GM13976 (cell line): Measurements from ENCODE around the gene ILK.

Experiments used
- DNase-seq: peaks from one replicate; pipeline ENCODE4 v3.0.0; 2012; ENCODE audit warnings: low spot score
- in situ Hi-C: fragments of 300-500 bp; cut with MboI; formaldehyde crosslinking; loops from one replicate; pipeline ENCODE4 v1.12.0; 2022; ENCODE audit warnings: low sequenced_read_pairs, mixed read lengths, inconsistent platforms; ENCODE audit not compliant: unreplicated experiment
- TF ChIP-seq, protein P1 (sequence below): IDR thresholded peaks from 2 replicates; pipeline ENCODE4 v1.5.1; 2012; ENCODE audit warnings: borderline replicate concordance, mild to moderate bottlenecking; ENCODE audit not compliant: insufficient read depth; ENCODE audit errors: extremely low read depth, missing control alignments, control extremely low read depth

Gene ILK

DNA sequence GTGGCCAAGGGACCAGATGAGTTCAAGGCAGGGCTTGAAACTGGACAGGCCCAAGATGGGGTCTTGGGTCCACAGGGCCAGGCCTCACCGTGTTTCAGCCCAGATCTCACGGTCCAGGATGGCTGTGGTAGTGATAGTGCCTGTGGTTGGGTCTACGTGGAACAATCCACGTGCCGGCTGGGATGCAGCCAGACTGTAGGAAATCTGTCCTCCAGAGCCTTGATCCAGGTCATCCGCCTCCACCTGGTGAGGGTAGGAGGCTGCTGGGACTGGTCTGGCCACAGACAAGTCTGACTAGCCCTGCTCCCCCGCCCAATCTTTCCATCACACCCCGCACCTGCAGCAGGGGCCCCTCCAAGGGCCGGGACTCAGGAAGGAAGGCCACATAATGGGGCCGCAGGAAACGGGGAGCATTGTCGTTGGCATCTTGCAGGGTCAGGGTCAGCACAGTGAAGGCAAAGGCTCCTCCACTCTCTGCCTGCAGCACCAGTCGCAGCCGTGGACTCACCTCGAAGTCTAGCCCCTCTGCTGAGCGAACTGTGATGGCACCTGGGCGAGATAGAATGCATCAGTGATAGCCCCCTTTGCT is 22.4 kb downstream of the ILK start:
- TF ChIP-seq, protein P1, sequence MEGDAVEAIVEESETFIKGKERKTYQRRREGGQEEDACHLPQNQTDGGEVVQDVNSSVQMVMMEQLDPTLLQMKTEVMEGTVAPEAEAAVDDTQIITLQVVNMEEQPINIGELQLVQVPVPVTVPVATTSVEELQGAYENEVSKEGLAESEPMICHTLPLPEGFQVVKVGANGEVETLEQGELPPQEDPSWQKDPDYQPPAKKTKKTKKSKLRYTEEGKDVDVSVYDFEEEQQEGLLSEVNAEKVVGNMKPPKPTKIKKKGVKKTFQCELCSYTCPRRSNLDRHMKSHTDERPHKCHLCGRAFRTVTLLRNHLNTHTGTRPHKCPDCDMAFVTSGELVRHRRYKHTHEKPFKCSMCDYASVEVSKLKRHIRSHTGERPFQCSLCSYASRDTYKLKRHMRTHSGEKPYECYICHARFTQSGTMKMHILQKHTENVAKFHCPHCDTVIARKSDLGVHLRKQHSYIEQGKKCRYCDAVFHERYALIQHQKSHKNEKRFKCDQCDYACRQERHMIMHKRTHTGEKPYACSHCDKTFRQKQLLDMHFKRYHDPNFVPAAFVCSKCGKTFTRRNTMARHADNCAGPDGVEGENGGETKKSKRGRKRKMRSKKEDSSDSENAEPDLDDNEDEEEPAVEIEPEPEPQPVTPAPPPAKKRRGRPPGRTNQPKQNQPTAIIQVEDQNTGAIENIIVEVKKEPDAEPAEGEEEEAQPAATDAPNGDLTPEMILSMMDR, result no peak
- in situ Hi-C loops, result no loop called here
- DNase-seq, result no peak

DNA sequence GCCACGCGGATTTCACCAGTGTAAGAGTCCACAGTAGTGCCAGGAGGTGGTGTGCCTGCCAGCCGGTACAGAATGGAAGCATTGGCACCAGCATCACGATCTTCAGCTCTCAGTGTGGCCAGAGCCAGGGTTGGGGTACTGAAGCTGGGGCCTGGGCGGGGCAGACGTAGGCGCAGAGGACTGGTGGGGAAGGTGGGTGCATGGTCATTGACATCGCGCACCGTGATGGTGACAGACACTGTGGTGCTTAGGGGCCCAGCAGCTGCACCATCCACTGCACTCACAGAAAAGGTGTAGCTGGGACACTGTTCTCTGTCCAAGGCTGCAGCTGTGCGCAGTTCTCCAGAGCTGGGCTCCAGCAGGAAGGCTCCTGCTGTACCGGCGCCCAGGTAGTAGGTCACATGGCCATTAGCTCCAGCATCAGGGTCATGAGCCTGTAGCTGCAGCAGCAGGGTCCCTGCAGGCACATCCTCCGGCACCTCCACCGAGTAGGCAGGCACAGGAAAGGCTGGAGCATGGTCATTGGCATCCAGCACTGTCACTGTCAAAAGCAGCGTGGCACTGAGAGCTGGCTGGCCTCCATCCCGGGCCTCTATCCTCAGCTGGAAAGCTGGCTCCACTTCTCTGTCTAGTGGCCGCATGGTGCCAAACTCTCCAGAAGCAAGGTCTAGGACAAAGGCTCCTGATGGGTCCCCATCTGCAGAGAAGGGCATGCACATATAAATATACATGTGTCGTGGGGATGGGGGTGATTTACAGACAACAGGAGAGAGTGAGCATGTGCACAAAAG is 23.6 kb downstream of the ILK start:
- TF ChIP-seq, protein P1, result no peak
- in situ Hi-C loops, result no loop called here

DNA sequence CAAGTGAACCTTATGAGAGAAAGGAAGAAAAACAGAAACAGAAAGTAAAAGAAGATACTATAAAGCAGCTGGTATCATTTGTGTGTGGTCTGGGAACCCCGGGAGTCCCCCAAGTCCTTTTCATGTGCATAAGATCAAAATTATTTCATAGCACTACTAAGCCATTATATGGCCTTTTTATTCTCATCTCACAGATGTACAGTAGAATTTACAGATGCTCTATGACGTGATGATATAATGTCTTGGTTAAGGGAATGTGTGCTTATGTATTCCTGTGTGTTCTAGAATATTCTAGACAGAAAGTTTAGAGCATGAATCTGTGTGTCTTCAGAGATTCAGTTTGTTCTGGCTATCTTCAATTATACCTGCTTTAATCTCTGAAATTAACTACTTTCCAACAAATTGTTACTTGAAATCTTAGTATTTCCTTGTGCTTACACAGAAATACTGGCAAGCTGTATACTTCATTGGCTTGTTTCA is 24.2 kb downstream of the ILK start:
- TF ChIP-seq, protein P1, result no peak
- in situ Hi-C loops, result no loop called here
- DNase-seq, result peak; percentile 78

More for the DNA sequence above, 23.6 kb downstream of the ILK start:
- DNase-seq, result no peak

DNA sequence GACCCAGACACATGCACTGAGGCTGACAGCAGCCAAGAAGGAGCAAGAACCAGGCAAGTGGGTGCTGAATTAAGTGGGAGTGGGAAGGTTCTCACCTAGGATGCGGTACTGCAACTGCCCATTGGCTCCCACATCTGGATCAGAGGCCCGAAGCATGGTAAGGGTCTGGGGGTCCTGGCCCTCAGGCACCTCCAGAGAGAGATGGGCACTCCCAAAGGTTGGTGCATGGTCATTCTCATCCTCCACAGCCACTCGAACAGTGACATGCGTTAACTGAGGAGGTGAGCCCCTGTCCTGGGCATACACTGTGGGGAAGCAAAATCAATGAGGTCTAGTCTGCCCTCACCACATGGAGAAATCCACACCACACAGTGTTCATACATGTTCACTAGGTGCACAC is 25.0 kb downstream of the ILK start:
- TF ChIP-seq, protein P1, result no peak
- no peak for DNase-seq
- in situ Hi-C loops, result no loop called here

DNA sequence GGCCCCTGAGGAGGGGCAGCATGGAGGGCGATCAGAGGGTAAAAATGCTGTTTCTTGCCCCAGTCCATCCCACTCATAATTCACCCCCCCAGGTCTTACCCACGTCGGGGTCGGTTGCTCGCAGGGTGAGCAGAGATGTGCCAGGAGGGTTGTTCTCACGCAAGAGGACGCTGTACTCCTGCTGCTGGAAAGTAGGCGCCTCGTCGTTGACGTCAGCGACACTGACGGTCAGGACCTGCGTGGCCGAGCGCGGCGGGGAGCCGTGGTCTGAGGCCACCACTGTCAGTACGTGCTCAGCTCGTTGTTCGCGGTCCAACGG is 26.0 kb downstream of the ILK start:
- in situ Hi-C loops, result no loop called here
- no peak for DNase-seq
- TF ChIP-seq, protein P1, result no peak

DNA sequence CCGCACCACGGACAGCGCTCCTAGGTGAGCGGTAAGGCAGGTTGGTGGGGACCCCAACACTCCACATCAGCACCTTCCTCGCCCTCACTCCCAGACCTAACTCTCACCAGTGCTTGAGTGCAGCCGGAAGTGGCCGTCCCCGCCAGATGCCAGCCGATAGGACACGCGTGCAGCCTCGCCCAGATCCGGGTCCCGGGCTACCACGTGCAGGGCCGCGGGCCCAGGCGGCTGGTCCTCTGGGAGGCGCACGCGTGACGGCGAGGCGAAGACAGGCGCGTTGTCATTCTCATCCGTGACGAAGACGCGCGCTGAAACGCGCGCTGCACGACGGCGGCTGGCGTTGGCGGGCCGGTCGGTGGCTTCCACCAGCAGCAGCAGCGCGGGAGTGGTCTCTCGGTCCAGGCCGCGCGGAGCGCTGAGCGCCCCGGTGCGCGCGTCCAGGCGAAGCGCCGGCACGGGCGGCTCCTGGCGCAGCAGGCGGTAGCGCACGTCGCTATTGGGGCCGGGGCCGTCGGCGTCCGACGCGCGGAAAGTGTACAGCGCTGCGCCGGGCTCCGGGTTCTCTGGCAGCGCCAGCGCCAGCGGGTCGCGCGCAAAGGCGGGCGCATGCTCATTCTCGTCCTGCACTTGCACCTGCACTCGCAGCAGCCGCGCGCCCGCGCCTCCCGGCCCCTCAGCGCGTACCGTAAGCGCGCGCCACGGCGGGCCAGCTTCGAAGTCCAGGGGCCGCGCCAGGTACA is 26.5 kb downstream of the ILK start:
- TF ChIP-seq, protein P1, result no peak
- in situ Hi-C loops, result no loop called here
- DNase-seq, result no peak
